HCT116 (cell line): ENCODE results near the gene CELF4. TPM values are rescaled to one million over a fixed set of nuclear protein-coding genes. Genes with fewer than 3 reads are reported as not detected.

Experiments
- ATAC-seq: fragments of 200-7000 bp; cut with Tn5 transposase; 2 replicates; pipeline ENCODE4 v1.9.1; 2020; ENCODE audit warnings: mild to moderate bottlenecking, moderate library complexity
- BruUV-seq: library from RNA; stranded (reverse); fragments of 400-500 nt; replicated peaks from 2 replicates; lab custom pipeline; 2021; lab: Mats Ljungman, UMichigan
- CTCF ChIA-PET: fragments of 300-600 bp; sonication (Branson Sonifier 250); formaldehyde crosslinking; loops from one replicate; lab custom pipeline; 2021; ENCODE audit warnings: antibody characterized with exemption; lab: Charles Lee
- POLR2A ChIA-PET: fragments of 300-600, 350-600 bp; sonication (Branson Sonifier 250); formaldehyde crosslinking; loops from one replicate; lab custom pipeline; 2021; ENCODE audit warnings: antibody characterized with exemption; lab: Charles Lee
- RAD21 ChIA-PET, 2 experiments: fragments of 300-600 bp; sonication (Branson Sonifier 250); formaldehyde crosslinking; loops; one replicate each; lab custom pipeline; 2023; ENCODE audit warnings: low total read pairs in 2 of 2; ENCODE audit not compliant: uncharacterized antibody in 2 of 2, unreplicated experiment in 2 of 2, low non-redundant PET in 1 of 2; lab: Charles Lee
- DNase-seq: peaks from one replicate; pipeline ENCODE4 v3.0.0-alpha.2; 2010; ENCODE audit warnings: low read depth, low spot score
- H2AFZ ChIP-seq: fragments of 200-600 bp; shearing (Covaris generic), sonication (generic); 2 replicates; pipeline ENCODE4 v1.6.1; 2017; ENCODE audit warnings: low read depth, mixed run types, mixed read lengths, antibody characterized with exemption, low read length; ENCODE audit not compliant: poor library complexity, severe bottlenecking
- H3K27ac ChIP-seq: 2 replicates; pipeline ENCODE4 v1.5.1; 2012; ENCODE audit warnings: low read depth, low read length
- H3K27me3 ChIP-seq: fragments of 200-600 bp; sonication (generic); 2 replicates; pipeline ENCODE4 v1.6.1; 2016; ENCODE audit warnings: mixed run types, low read length, mixed read lengths; ENCODE audit not compliant: insufficient read depth
- H3K36me3 ChIP-seq, 2 experiments: fragments of 200-500 bp in 1 of 2; fragments of 200-600 bp in 1 of 2; sonication (Bioruptor generic) in 1 of 2; sonication (generic) in 1 of 2; 2 replicates each; pipeline versions ENCODE4 v1.5.1 to v1.6.1; 2014 to 2016; ENCODE audit warnings: low read length in 2 of 2, inconsistent platforms in 1 of 2, mixed read lengths in 1 of 2, mixed run types in 1 of 2; ENCODE audit not compliant: insufficient read depth in 2 of 2, control insufficient read depth in 1 of 2
- H3K4me1 ChIP-seq, 2 experiments: fragments of 200-600 bp in 1 of 2; sonication (generic) in 1 of 2; 2 replicates each; pipeline versions ENCODE4 v1.5.1 to v1.6.1; 2012 to 2017; ENCODE audit warnings: low read length in 2 of 2, inconsistent platforms in 1 of 2, mild to moderate bottlenecking in 1 of 2, mixed read lengths in 1 of 2, mixed run types in 1 of 2, moderate library complexity in 1 of 2; ENCODE audit not compliant: insufficient read depth in 2 of 2, control insufficient read depth in 1 of 2
- H3K4me2 ChIP-seq: fragments of 200-600 bp; sonication (generic); 2 replicates; pipeline ENCODE4 v1.6.1; 2017; ENCODE audit warnings: mixed run types, low read length, mixed read lengths
- H3K4me3 ChIP-seq, 2 experiments: fragments of 200-600 bp in 1 of 2; sonication (generic) in 1 of 2; replicated peaks in 1 of 2; 2 replicates each; pipeline ENCODE4 v1.5.1; 2011 to 2016; ENCODE audit warnings: low read length in 2 of 2, control low read depth in 1 of 2, low read depth in 1 of 2, mild to moderate bottlenecking in 1 of 2, mixed read lengths in 1 of 2, mixed run types in 1 of 2
- H3K79me2 ChIP-seq: fragments of 200-600 bp; sonication (generic); 2 replicates; pipeline ENCODE4 v1.6.1; 2017; ENCODE audit warnings: mild to moderate bottlenecking, mixed run types, low read length, moderate library complexity, mixed read lengths; ENCODE audit not compliant: insufficient read depth
- H3K9ac ChIP-seq: fragments of 200-600 bp; sonication (generic); 2 replicates; pipeline ENCODE4 v1.6.1; 2016; ENCODE audit warnings: low read length, mixed read lengths
- H3K9me2 ChIP-seq: fragments of 200-600 bp; sonication (generic), shearing (Covaris generic); 2 replicates; pipeline ENCODE4 v1.6.1; 2017; ENCODE audit warnings: mixed run types, mild to moderate bottlenecking, moderate library complexity; ENCODE audit not compliant: insufficient read depth
- H3K9me3 ChIP-seq, 2 experiments: fragments of 200-500 bp in 1 of 2; fragments of 200-600 bp in 1 of 2; sonication (Bioruptor generic) in 1 of 2; sonication (generic) in 1 of 2; 2 replicates each; pipeline ENCODE4 v1.6.1; 2014 to 2017; ENCODE audit warnings: low read length in 2 of 2, mixed read lengths in 2 of 2, inconsistent platforms in 1 of 2, low read depth in 1 of 2, mild to moderate bottlenecking in 1 of 2, mixed run types in 1 of 2, moderate library complexity in 1 of 2; ENCODE audit not compliant: control insufficient read depth in 1 of 2, insufficient read depth in 1 of 2
- H4K20me1 ChIP-seq: fragments of 200-600 bp; sonication (generic), shearing (Covaris generic); 2 replicates; pipeline ENCODE4 v1.6.1; 2017; ENCODE audit warnings: mixed run types, mild to moderate bottlenecking, moderate library complexity; ENCODE audit not compliant: insufficient read depth
- EGR1 ChIP-seq: IDR thresholded peaks from 2 replicates; pipeline ENCODE4 v1.6.1; 2012; ENCODE audit warnings: low read depth
- ELF1 ChIP-seq: IDR thresholded peaks from 2 replicates; pipeline ENCODE4 v1.6.1; 2012; ENCODE audit warnings: low read depth, borderline replicate concordance
- EZH2 ChIP-seq: fragments of 200-600 bp; sonication (generic); IDR thresholded peaks from 2 replicates; pipeline ENCODE4 v1.6.1; 2017; ENCODE audit warnings: antibody characterized with exemption, mixed run types
- EZH2phosphoT487 ChIP-seq: fragments of 200-600 bp; IDR thresholded peaks from 2 replicates; pipeline ENCODE4 v1.6.1; 2018; ENCODE audit warnings: antibody characterized with exemption, borderline replicate concordance
- FOSL1 ChIP-seq: IDR thresholded peaks from 2 replicates; pipeline ENCODE4 v1.6.1; 2012; ENCODE audit warnings: low read depth
- JUND ChIP-seq: IDR thresholded peaks from 2 replicates; pipeline ENCODE4 v1.6.1; 2012
- MAX ChIP-seq: IDR thresholded peaks from 2 replicates; pipeline ENCODE4 v1.6.1; 2012
- POLR2A ChIP-seq: IDR thresholded peaks from 2 replicates; pipeline ENCODE4 v1.7.0; 2011; ENCODE audit warnings: borderline replicate concordance; ENCODE audit not compliant: insufficient read depth, insufficient read length; ENCODE audit errors: extremely low read depth
- POLR2AphosphoS5 ChIP-seq: IDR thresholded peaks from 2 replicates; pipeline ENCODE4 v1.6.1; 2011; ENCODE audit warnings: mild to moderate bottlenecking, low read depth, low read length, moderate library complexity
- RAD21 ChIP-seq: IDR thresholded peaks from 2 replicates; pipeline ENCODE4 v1.6.1; 2012; ENCODE audit warnings: low read depth, mild to moderate bottlenecking
- REST ChIP-seq: IDR thresholded peaks from 2 replicates; pipeline ENCODE4 v1.6.1; 2012; ENCODE audit warnings: low read depth
- SIN3A ChIP-seq: IDR thresholded peaks from 2 replicates; pipeline ENCODE4 v1.6.1; 2012; ENCODE audit warnings: low read depth
- SP1 ChIP-seq: IDR thresholded peaks from 2 replicates; pipeline ENCODE4 v1.6.1; 2012; ENCODE audit warnings: low read depth
- SRF ChIP-seq: IDR thresholded peaks from 2 replicates; pipeline ENCODE4 v1.6.1; 2012; ENCODE audit warnings: low read depth
- TCF7L2 ChIP-seq: IDR thresholded peaks from 2 replicates; pipeline ENCODE4 v1.7.0; 2011; ENCODE audit warnings: borderline replicate concordance, inconsistent platforms; ENCODE audit not compliant: insufficient read depth, insufficient read length; ENCODE audit errors: extremely low read depth
- YY1 ChIP-seq: IDR thresholded peaks from 2 replicates; pipeline ENCODE4 v1.6.1; 2011; ENCODE audit warnings: low read length, low read depth, moderate library complexity, mild to moderate bottlenecking; ENCODE audit not compliant: insufficient replicate concordance; ENCODE audit errors: extremely low read depth
- ZFX ChIP-seq: fragments of 450-650 bp; IDR thresholded peaks from 2 replicates; pipeline ENCODE4 v1.6.1; 2017
- ZNF274 ChIP-seq: fragments of 200-500 bp; sonication (Bioruptor generic); IDR thresholded peaks from 2 replicates; pipeline ENCODE4 v1.6.1; 2014; ENCODE audit warnings: mild to moderate bottlenecking, low read depth, low read length, inconsistent platforms
- intact Hi-C: fragments of 100-400 bp; cut with micrococcal nuclease; formaldehyde crosslinking; loops from 2 replicates; pipeline ENCODE4 v1.10.0; 2022
- total RNA-seq: library from RNA; stranded (reverse); gene quantifications from one replicate; pipeline ENCODE4 v1.2.1, GENCODE V29; 2021; ENCODE audit not compliant: unreplicated experiment

CELF4 gene
- total RNA-seq, 1 experiment from 2014 or later = not detected

GRCh38 chr18:37332628-37333420, 232.8 kb downstream of the CELF4 start:
- POLR2A ChIA-PET = no interaction called here
- H3K27me3 ChIP-seq = no peaks in the 10 kb centered on the region
- no peak overlapping the region for H2AFZ ChIP-seq
- intact Hi-C loops = no loop called here
- BruUV-seq = no TSS peak
- H3K9ac ChIP-seq = no peak overlapping the region
- TF ChIP-seq EZH2 (no peak), EGR1 (no peak), REST (no peak), ZNF274 (no peak), SRF (no peak), MAX (no peak), EZH2phosphoT487 (no peak), TCF7L2 (no peak), JUND (no peak), SIN3A (no peak), SP1 (no peak), POLR2AphosphoS5 (no peak), RAD21 (no peak), YY1 (no peak), ZFX (no peak), FOSL1 (no peak), ELF1 (no peak), POLR2A (no peak)
- no peaks in the 10 kb centered on the region for H3K36me3 ChIP-seq
- H3K9me2 ChIP-seq = no peaks in the 10 kb centered on the region
- RAD21 ChIA-PET = no interaction called here
- H4K20me1 ChIP-seq = no peaks in the 10 kb centered on the region
- no peak overlapping the region for H3K4me2 ChIP-seq
- no peaks in the 10 kb centered on the region for H3K9me3 ChIP-seq
- H3K4me3 ChIP-seq = no peak overlapping the region
- DNase-seq = no peak
- CTCF ChIA-PET = interaction anchor here (0.7 to 1.1 kb wide), 2 partner anchors 11 to 126 kb away, joined by 3 read pairs; no protein-coding TSS in a partner anchor
- no peaks in the 10 kb centered on the region for H3K4me1 ChIP-seq
- H3K27ac ChIP-seq = no peak overlapping the region
- no peaks in the 10 kb centered on the region for H3K79me2 ChIP-seq
- ATAC-seq = no peak
